GM12864 (cell line): ENCODE measurements around the gene PLEKHH1.

Experiments used
- DNase-seq: peaks from one replicate; pipeline ENCODE4 v3.0.0-alpha.2; 2011; ENCODE audit warnings: low read depth
- H3K4me3 ChIP-seq: 2 replicates; pipeline ENCODE4 v1.5.1; 2011; ENCODE audit warnings: mild to moderate bottlenecking, low read depth, low read length, control low read depth
- TF ChIP-seq, protein P1 (sequence below): IDR thresholded peaks from 2 replicates; pipeline ENCODE4 v1.5.1; 2011; ENCODE audit warnings: low read depth, mild to moderate bottlenecking, moderate library complexity, low read length, control low read depth, inconsistent platforms; ENCODE audit errors: missing control alignments

PLEKHH1 gene

DNA sequence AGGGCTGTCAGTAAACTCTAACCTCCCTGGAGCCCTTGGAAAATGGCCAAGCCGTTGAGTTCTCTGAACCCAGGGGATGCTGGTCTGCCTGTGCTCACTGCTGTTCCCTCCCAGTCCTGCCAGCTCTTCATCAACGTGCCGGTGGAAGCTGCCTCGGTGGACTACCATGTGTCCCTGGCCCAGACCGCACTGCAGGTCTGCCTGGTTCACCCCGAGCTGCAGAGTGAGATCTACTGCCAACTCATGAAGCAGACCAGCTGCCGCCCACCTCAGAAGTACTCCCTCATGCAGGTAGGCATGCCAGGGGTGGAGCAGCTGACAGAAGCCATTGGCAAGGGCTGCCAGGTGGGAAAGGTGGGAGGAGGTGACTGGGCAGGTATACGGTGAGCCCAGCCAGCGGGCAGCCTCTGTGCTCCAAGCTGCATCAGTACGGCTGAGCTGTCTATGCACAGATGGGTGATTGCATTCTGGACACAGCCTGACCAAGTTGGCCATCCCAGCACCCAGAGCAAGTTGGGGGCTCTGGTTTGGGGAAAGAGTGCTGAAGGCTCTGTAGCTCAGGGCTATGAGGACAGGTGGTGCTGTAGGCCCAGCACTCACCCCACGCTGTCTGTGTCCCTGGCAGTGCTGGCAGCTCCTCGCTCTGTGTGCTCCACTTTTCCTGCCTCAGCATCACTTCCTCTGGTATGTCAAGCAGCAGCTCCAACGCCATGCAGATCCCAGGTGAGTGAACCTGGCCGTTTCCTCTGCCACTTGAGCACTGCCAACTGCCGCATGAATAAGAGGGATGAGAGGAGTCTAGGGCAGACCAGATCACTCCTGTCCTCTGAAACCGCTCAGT, 45.0 kb downstream of the PLEKHH1 start:
- TF ChIP-seq, protein P1, sequence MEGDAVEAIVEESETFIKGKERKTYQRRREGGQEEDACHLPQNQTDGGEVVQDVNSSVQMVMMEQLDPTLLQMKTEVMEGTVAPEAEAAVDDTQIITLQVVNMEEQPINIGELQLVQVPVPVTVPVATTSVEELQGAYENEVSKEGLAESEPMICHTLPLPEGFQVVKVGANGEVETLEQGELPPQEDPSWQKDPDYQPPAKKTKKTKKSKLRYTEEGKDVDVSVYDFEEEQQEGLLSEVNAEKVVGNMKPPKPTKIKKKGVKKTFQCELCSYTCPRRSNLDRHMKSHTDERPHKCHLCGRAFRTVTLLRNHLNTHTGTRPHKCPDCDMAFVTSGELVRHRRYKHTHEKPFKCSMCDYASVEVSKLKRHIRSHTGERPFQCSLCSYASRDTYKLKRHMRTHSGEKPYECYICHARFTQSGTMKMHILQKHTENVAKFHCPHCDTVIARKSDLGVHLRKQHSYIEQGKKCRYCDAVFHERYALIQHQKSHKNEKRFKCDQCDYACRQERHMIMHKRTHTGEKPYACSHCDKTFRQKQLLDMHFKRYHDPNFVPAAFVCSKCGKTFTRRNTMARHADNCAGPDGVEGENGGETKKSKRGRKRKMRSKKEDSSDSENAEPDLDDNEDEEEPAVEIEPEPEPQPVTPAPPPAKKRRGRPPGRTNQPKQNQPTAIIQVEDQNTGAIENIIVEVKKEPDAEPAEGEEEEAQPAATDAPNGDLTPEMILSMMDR = no peak
- DNase-seq = no peak
- H3K4me3 ChIP-seq = no peak overlapping the region

DNA sequence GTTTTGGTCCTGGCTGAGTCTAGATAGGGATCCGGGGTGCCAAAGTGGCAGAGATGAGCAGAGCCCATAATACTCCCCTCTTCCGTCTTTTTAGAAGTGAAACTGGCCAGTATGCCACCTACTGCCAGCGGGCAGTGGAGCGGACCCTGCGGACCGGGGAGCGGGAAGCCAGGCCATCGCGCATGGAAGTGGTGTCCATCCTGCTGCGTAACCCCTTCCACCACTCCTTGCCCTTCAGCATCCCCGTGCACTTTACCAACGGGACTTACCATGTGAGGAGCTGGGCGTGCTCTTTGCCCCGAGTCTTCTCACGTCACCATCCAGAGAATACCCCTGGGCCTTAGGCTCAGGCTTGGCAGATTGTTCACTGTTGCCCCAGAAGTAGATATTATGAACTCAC, 46.0 kb downstream of the PLEKHH1 start:
- no peak overlapping the region for H3K4me3 ChIP-seq
- TF ChIP-seq, protein P1 = no peak
- no peak for DNase-seq

DNA sequence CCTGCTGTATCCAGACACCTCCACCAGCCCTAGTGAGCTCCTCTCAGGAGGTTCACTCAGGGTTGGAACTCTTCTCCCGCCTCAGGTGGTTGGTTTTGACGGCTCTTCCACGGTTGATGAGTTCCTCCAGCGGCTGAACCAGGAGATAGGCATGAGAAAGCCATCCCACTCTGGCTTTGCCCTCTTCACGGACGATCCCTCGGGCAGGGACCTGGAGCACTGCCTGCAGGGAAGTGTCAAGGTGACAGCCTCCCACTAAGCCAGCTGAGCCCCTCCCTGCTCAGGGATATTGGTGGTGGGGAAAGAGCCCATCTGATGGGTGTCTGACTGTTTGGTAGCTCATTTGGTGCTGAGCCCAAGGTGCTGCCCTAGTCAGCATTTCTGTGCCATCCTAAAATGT, 46.5 kb downstream of the PLEKHH1 start:
- TF ChIP-seq, protein P1 = no peak
- no peak for DNase-seq
- H3K4me3 ChIP-seq = no peak overlapping the region

DNA sequence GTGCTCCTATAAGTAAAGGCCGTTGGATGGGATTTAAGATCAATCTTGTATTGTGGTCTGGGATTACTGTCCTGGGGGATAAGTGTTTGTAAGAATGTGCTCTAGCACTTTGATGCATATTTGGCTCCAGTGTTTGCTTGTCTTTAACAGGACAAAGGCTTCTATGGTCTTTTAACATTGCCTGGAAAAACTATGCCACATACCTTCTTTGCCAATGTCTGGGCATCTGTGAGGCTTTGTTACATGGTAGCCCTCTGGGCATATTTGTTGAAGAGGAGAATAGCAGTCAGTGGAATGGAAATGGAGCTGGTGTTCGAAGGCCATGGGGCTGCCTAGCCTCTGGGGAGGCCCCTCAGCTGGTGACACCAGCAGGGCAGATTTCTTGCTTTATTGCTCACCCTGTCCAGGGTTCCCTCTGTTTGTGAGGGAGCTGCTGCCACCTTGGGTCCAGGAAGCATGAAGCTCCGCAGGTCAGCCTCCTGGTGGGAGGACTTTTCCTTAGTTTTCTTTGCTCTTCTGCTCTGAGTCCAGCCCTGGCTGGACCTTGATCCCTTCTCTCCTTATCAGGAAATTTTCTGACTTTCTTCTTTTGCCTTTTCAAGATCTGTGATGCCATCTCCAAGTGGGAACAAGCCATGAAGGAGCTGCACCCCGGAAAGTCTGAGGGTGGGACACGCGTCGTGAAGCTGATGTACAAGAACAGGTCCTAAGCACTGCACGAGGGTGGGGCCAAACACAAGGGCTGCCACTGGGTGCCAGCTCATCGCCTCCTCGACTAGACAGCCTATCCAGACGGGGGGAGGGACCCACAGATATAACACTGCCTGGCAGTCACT, 47.5 kb downstream of the PLEKHH1 start:
- TF ChIP-seq, protein P1 = no peak
- H3K4me3 ChIP-seq = no peak overlapping the region
- no peak for DNase-seq

DNA sequence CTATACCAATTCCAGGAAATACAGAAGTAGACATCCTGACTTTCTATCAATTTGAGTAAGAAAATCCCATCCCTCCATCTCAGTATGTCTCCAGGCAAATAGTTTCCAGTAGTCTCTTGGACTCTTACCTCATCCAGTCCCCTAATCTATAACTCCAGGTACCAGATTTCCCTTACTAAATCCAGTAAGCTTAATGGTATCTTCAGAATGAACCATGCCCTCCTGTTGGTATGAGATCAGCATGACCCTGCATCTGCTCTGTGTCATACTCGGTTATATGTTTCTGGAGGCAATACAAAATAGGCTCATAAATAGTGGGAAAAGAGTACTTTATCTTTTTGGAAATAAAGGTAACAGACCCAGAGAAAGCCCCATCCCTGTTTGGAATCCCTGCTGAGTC, 48.6 kb downstream of the PLEKHH1 start:
- TF ChIP-seq, protein P1 = no peak
- no peak overlapping the region for H3K4me3 ChIP-seq
- DNase-seq = no peak

DNA sequence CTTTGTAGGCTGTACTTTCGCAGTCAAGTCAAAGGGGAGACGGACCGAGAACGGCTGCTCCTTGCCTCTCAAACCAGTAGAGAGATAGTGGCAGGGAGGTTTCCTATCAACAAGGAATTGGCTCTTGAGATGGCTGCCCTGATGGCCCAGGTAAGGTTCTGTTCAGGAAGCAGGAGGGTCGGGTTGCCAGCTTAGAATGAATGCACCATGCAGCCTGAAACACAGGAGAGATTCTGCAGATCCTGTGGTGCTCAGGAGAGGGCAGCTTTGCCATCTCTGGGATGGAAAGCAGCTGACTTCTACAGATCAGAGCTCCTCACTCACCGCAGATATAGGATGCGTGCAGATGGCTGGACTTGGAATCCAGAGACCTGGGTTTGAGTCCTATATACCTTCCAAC, 49.0 kb downstream of the PLEKHH1 start:
- TF ChIP-seq, protein P1 = no peak
- no peak for DNase-seq
- no peak overlapping the region for H3K4me3 ChIP-seq
